CD1c-positive myeloid dendritic cell (primary cell): ENCODE data around the gene MYLK4.
"Not testable (repeated sequence)": the region's sequence is repeated elsewhere in the genome, so short reads cannot be mapped to it uniquely, and the experiment has no call there.

Experiments
- DNase-seq: peaks from one replicate; pipeline ENCODE4 v3.0.0-alpha.2; 2016; ENCODE audit errors: extremely low spot score

The MYLK4 gene

DNA sequence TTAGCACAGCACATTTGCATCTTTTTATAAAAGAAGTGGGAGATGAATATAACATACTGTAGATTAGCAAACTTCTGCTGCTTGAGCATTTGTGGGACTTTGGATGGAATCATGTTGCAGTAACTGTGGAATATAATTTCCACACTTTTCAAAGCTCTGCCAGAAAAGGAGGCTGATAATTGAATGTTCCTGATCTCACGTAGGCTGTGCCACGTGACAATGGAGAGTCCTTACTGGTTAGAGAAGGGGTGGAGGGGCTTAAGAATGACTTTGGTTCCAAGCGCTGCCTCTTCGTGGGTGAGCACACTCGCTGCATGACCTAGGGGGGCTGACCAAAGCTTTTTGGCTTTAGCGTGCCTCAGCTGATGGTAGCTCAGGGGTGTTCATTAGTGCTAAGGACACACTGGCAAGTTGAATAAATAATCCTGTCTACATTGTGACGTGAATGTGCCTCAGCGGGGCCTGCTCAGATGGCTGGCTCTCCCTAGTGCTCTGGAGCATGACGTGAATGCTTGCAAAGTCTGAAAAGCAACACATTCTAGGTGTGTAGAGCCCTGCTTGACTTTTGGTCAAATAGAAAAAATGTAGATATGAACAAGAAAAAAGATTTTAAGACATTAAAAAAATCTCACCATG lies 29.5 kb upstream of the MYLK4 start:
- no peak for DNase-seq

DNA sequence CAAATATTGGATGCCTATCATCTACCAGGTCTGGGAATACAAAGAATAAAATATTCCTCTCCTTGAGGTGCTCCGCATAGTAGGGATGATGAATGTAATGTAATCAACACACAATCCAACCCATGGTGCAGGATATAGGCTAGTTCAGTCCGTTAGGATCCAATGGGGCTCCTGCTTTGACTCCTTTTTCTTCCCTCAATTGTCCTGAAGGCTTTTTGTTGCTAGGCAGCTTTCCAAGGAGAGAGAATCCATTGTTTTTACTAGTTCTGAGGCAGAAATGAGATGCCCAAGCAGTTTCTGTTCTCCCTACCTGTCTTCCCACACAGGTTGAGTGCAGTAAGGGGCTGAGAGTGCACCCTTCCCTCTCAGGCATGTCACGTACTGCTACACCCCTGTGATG lies 26.5 kb upstream of the MYLK4 start:
- no peak for DNase-seq

DNA sequence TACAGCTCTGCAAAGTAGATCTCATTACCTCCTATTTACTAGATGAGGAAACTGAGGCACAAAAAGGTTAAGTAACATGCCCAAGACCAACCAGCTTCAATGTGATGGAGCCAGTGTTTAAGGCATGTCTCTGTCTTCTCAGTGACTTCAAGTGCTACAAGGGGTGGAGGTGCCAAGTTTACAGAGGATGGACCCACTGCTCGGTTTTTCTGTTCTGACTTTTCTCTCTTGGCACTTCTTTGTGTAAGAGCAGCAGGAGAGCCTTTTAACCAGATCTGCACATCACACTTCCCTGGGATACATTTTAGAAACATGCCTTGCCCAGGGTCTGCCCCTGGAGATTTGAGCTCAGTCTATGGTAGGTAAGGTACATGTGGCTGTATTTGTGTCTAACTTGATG lies 24.3 kb upstream of the MYLK4 start:
- DNase-seq = no peak

DNA sequence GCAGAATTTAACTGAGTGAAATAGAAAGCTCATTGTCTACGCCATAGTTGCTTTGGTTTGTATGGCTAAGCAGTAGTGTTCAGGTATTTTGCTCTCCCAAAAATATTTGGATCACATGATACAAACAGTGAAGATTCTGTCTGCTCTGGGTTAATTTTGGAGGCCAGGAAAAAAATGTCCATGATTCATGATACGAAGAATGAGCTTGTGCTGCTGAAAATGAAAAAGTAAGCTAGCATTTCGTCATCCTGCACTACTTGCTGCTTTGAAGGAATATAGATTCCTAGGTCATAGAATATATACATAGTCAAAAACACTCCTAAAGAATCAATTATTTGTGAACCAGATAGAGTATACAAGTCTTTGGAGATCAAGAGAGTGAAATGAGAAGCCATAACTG lies 22.7 kb upstream of the MYLK4 start:
- DNase-seq = no peak

DNA sequence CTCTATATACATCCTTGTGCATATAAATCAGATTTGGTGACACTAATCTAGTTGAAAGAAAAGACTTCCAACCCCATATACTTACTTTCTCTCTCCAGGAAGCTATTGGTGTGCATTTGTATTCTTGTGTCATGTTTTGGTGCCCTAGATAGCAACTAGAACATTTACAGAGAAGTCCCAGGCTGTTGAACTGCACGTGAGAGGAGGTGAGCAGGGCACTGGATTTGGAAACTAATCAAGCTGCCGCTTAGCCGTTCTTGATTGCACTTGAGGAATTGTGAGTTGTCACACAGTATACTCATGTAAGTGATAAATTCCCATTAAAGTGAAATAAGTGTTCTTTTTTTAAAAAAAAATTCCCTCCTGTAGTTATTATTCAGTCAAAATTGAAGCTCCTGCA lies 22.1 kb upstream of the MYLK4 start:
- no peak for DNase-seq

DNA sequence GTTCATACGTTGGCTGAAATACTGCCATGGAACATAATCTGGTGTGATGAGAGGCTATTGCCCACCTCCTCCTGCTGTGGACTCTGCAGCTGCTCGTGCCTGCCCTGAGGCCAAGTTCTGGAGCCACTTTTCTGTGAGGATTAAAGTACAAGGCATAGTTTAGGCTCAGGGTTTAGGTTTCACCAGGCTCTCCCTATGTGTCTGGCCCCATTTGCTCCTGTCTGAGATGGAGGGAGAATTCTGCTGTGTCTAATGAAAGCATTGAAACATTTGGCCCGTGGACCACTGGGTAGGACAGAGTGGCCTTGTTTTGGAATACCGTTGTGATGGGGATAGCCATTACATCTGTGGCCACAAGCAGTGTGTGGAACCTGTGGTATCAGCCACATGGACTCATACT lies 20.4 kb upstream of the MYLK4 start:
- no peak for DNase-seq

DNA sequence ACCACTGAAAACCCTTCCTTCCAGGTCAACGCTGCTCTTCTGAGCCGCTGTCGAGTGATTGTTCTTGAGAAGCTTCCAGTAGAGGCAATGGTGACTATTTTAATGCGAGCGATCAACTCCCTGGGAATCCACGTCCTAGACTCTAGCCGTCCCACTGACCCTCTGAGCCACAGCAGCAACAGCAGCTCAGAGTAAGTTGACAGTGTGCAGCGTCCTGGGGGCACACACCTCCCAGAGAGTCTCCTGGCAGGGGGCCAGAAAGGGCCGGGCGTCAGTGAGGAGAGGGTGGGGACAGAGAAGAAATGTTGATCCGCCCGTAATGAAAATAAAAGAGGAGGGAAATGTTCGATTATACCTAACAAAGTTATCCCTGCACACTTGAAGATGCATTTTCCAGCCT lies 19.4 kb upstream of the MYLK4 start:
- DNase-seq = no peak

DNA sequence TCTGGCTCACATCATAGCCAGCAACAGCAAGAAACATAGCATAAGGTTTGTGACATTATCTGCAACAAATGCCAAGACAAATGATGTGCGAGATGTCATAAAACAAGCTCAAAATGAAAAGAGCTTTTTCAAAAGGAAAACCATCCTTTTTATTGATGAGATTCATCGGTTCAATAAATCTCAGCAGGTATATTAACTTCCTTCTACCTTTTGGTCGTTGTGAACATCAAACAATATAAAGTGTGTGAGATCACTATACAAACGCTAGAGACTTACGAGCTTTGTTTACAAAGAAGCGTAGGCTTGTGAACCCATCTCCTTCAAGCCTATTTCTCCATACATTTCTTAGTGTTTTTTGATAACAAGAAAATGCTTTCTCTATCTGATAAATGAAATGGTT lies 18.0 kb upstream of the MYLK4 start:
- DNase-seq = no peak

DNA sequence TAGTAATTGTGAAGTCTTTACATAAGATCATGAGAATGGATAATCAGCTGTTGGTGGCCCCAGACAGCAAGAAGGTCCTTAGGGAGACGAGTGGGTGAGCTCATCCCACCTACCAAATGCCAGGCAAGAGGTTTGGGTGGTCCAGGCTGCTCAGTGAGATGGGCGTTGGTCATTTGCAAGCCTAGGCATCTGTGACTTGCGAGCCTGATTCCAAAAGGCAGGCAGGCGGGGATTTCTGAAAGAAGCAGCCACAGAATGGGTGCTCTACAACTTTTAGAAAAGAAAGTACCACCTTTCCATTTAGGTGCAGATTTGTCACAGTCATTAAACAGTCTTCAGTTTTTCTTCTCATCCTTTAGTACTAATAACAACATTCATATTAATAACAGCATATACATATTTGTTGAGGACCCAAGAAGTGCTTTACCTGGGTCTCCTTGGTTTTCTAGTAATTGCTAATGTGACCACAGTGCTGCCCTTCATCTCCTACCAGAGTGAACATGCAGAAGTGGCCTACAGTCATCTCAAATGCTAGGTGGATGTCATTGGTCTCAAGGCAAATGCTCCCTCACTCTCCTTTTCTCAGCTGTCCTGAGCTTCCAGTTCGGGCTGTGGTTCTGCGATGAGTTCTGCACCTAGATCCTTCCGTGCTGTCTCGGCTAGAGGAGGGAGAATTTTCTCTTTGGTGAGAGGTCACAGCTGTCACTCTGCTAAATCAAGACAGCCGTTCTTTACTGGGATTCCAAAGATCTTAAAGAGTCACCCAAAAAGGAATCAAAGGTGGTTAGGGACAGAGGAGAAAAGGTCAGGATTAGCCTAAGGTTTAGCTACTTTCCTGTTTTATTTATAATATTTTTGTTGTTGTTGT lies 17.2 kb upstream of the MYLK4 start:
- no peak for DNase-seq

DNA sequence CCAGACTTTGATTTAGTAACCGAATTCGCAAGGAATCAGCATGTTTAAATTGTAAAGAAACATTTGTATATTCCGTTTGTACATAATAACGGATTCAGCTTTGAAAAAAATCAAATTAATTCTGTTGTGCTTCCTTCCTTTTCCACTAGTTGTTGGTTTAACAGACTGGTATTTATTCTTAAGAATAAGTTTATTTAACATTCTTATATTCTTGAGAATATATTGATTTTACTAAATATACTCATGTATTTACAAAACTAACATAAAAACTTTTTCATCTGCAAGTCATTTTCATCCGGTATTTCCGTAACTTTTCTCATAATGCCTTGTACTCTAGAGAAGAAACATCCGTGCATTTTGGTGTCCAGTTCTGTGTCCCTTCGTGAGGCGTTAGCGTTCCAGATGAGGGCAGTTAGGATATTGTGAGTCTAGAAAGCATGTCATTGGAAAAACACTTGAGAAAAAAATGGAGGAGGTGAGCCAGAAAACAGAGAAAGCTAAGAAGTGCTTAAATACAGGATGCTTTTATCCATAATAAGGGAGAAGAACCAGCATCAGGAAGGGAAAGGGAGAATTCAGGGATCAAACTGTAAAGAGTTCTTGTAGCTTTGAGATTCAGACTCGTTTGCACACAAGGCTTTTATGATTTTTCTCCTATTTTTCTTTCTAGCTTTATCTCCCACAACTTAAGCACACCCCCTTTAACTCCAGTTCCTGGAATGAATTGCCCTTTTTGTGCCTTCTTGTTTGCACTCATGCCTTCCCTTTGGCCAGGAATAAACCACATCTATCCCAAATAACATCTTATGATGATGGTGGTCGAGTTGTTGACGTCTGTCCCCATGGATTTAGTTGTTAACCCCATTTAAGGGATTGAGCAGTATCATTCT lies 16.3 kb upstream of the MYLK4 start:
- DNase-seq = no peak

DNA sequence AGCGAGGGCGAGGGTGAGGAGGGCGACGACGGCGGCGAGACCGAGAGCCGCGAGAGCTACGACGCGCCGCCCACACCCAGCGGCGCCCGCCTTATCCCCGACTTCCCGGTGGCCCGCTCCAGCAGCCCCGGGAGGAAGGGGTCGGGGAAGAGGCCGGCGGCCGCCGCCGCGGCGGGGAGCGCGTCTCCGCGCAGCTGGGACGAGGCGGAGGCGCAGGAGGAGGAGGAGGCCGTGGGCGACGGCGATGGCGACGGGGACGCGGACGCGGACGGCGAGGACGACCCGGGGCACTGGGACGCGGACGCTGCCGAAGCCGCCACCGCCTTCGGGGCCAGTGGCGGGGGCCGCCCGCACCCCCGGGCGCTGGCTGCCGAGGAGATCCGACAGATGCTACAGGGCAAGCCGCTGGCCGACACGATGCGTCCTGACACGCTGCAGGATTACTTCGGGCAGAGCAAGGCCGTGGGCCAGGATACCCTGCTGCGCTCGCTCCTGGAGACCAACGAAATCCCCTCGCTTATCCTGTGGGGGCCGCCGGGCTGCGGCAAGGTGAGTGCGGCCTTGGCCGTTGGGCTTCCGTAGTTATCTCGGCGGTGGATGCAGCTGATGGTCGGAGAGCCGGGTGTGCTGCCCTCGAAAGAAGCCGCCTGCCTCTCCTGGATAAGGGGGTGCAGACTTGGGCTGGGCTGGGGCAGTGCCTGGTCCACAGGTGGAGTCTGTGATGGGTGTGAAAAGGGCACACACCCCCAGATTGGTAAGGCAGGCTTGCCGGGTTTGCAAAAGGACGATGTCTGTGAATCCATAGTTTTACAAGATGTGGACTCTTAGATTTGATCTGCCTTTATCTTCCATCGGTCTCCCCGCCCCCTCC lies 15.4 kb upstream of the MYLK4 start:
- peak; percentile 74 for DNase-seq

DNA sequence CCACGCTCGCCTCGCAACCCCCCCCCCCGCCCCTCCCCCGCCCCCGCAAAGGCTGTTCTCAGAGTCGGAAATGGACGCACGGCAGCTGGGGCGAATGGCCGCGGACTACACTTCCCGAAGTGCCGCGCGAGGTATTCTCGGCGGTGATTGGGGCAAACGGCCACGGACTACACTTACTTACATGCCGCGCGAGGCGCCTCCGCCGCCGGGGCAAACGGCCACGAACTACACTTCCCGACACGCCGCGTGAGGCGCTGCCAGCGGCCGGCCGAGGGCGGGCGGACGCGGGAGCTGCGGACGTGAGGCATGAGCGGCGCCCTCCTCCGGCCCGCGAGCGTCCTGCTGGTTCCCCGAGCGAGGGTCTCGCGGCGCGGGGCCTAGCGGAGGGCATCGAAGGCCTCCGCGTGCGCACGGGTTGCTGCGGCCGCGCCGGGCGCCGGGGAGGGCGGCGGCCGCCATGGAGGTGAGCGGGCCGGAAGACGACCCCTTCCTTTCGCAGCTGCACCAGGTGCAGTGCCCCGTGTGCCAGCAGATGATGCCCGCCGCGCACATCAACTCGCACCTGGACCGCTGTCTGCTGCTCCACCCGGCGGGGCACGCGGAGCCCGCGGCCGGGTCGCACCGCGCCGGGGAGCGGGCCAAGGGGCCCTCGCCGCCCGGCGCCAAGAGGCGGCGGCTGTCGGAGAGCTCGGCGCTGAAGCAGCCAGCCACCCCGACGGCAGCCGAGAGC lies 14.6 kb upstream of the MYLK4 start, which contains the start of gene WRNIP1:
WRNIP1 (plus strand) TSS at position 228 of the 730 bp plus-strand sequence; CDS start at position 458, 230 bp downstream.
- DNase-seq = peak; percentile 99

DNA sequence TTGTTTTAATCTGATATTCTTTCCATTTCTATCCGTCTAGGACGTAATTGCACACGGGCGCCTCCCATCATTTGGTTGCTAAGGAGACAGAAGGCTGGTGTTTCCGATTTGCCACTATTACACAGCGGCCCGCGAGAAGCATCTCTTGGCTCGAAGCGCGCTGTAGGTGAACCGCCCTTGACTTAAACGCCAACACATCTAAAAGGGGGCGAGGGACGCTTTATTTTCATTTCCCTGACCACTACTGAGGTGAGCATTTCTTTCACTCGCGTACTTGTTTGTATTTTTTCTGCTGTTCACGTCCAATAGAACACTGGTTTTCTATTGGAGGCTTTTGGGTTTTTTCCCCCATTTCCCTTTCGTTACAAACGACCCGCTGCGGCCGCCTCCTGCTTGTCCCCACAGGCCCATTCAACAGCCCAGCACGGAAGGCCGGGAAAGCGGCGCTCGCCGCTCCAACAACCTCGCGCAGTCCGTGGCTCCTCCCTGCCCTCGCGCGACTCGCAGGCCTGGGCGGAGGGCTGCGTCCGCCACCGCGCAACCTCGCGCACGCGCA lies 14.0 kb upstream of the MYLK4 start:
- peak; percentile 77 for DNase-seq

DNA sequence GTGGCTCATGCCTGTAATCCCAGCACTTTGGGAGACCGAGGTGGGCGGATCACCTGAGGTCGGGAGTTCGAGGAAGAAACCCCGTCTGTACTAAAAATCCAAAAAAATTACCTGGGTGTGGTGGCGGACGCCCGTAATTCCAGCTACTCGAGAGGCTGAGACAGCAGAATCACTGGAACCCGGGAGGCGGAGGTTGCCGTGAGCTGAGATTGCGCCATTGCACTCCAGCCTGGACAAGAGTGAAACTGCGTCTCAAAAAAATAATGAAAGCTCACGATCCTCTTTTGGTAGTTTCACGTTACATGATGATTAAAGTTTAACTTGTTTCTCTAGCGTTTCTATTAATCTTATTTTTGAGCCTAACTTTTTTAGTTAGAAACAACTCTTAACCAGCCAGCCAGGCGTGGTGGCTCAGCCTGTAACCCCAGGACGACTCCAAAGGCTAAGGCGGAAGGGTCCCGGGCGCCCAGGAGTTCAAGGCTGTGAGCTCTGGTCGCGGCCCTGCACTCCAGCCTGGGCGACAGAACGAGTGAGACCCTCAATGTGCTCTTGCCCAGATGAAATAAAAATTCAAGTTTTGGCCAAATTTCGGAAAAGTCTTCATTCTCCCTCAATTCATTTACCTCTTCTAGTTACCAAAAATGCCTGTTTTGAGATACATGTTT lies 13.3 kb upstream of the MYLK4 start:
- no peak for DNase-seq

DNA sequence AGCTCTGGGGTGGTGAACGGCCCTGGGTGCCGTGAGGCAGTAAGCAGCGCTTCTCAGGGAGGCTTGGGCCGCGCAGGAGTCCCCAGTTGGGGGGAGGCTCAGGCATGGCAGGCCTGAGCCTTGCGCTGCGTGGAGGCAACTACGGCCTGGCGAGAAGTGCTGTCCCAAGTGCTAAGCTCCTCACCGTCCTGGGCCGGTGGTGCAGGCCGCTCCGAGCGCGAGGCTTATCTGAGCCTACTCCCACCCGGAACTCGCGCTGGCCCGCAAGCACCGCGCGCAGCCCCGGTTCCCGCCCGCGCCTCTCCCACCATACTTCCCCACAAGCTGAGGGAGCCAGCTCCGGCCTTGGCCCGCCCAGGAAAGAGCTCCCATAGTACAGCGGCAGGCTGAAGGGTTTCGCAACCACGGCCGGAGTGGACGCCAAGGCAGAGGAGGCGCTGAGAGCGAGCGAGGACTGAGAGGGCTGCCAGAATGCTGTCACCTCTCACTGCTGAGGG lies 12.7 kb upstream of the MYLK4 start:
- peak; percentile 53 for DNase-seq

DNA sequence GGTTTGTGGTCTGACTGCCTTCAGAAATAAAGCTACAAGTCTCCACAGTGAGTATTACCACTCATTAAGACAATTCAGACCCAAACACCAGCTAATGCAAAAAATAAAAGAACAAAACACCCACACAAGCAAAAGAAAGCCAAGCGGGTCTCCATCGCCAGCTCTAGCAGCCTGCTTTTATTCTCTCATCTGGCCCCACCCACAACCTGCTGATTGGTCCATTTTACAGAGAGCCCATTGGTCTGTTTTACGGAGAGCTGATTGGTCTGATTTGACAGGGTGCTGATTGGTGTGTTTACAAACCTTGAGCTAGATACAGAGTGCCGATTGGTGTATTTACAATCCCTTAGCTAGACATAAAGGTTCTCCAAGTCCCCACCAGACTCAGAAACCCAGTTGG lies 12.1 kb upstream of the MYLK4 start:
- not testable (repeated sequence) for DNase-seq

DNA sequence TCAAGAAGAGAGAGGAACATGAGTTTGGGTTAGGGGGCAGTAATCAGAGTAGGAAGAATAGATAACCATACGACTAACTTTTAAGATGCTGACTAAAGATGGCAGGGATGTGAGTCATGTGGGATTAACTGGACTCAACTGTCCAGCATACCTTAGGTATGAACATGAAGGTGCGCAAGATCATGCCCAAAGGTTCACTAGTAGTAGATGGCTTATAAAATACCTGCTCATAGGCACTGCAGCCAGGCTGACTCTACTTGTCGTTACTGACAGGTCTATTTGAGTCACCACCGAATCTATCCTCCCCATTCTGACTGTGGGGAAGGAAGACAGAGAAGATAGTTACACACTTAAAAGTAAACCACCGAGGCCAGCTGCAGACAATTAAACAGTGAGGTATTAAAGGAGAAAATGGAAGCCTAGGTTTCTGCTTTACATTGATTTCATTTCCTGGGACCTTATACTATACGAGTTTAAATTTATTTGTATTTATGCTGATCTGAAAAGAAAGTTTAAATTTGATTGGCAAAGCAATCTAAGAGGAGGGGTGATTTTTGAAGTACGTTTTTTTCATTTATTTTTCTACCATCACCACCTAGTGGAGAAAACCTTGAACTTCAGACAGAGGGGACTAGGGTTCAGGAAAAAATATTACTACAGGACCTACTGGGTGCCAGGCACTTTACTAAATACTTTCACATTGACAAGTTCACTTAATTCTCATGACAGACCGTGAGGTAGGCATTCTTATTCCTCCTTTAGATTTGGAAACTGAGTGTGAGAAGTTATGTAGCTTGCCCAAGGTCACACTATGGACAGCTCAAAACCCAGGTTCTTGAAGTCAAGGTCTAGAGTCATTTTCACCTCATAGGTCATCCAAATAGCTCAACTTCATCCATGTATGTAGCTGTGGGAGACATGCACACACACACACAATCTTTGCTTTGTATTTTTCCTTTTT lies 10.4 kb upstream of the MYLK4 start:
- DNase-seq = peak; percentile 51

DNA sequence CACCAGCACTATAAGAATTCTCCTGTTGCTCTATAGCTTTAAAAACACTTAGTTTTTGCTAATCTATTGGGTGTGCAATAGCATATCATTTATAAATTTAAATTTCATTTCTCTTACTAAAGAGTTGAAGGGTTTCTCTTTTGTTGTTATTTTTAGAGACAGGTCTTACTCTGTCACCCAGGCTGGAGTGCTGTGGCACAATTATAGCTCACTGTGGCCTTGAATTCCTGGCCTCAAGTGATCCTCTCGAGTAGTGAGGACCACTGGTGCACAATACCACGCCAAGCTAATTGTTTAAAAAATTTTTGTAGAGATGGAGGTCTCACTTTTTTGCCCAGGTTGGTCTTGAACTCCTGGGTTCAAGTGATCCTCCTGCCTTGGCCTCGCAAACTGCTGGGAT lies 8.3 kb upstream of the MYLK4 start:
- DNase-seq = no peak
